Muscle of arm (tissue), 12 donors: ENCODE results near the gene SPEF2. TPM values are rescaled to one million over a fixed set of nuclear protein-coding genes. Genes with fewer than 3 reads are reported as not detected.

ENCODE experiments used
- DNase-seq: peaks from one replicate; pipeline ENCODE4 v3.0.0-alpha.2; 2013
- polyA plus RNA-seq, 12 donors: library from polyadenylated mRNA; unstranded; fragments of 120-200 nt; gene quantifications; one replicate each; pipeline ENCODE4 v1.2.1, GENCODE V29; 2013; ENCODE audit not compliant: insufficient read length in 12 of 12

SPEF2 gene
- polyA plus RNA-seq, 12 donors, result 4.8 to 23.2 (median 11.1) TPM; not detected in 1

DNA sequence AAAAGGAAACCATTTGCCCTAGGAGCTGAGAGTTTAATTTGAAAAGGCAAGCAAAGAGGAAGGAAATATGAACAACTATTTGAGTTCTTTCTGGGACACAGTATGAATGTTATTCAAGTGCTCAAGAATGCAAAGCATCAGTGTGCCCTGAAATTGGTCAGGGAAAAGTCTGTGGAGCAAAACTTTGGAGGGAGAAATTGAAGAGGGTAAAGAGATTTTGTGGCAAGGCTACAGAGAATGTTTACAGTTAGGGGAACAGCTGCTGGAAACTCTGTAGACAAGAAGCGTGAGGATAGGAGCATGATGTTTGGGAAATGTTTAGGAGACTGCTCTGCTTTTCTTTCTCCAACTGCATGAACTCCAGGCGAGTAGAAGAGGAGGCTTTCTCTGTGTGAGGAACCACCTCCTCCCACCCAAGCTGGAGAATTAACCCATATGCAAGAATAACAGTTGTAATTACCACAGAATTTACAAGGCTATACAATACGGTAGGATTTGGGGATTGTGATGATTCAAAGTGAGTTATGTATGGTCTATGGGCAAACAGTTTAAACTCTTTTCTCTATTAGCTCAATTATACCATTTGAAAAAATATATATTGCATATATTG lies 163.6 kb downstream of the SPEF2 start:
- no peak for DNase-seq

DNA sequence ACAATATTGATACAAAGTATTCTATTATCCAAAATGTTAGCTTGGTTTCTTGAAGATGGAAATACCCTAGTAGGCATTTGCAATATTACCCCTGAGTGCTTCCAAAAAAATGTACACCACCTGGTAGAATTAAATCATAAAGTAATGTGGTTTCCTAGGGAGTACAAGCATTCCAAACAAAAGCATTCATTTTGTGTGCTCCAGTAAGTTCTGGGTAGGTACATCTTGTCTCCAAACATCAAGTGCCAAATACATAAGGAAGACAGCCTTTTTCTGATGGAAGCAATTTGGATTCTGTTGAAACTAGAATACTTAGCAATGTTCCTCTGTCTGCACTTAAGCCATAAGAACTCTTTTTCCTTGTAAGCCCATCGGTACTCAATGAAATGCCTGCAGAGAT lies 165.9 kb downstream of the SPEF2 start:
- DNase-seq, result no peak

DNA sequence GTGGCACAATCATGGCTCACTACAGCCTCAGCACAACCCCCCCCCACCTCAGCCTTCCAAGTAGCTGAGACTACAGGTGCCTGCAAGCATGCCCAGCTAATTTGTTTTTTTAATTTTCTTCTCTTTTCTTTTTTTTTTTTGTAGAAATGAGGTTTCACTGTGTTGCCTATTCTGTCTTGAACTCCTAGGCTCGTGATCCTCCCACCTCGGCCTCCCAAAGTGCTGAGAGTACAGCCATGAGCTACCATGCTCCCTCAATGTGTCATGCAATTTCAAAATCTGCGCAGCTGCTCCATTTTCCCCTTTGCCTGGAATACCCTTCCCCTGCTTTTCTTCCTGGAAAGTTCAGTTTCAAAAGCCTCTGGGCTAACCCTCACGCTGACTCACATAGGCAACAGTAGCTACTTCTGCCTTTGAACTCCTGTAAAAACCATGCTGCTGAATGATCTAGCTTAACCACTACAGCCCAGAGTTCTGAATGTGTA lies 168.0 kb downstream of the SPEF2 start:
- DNase-seq, result no peak

DNA sequence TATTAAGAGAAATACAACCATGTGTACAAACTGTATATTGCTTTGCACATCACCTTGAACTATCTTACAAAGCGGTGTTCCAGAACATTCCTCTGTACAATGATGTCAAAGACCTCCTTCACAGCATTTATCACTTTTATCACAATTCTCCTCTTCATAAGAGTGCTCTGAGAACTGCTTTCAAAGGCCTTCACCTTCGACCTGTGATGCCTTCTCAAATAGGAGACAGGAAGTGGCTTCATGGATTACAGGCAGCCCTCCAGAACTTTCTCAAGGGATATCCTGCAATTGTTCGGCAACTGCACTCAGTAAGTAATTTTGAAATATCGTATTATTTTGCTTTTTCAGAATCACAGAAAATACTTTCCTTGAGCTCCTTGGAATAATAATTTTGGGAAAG lies 171.1 kb downstream of the SPEF2 start:
- no peak for DNase-seq

DNA sequence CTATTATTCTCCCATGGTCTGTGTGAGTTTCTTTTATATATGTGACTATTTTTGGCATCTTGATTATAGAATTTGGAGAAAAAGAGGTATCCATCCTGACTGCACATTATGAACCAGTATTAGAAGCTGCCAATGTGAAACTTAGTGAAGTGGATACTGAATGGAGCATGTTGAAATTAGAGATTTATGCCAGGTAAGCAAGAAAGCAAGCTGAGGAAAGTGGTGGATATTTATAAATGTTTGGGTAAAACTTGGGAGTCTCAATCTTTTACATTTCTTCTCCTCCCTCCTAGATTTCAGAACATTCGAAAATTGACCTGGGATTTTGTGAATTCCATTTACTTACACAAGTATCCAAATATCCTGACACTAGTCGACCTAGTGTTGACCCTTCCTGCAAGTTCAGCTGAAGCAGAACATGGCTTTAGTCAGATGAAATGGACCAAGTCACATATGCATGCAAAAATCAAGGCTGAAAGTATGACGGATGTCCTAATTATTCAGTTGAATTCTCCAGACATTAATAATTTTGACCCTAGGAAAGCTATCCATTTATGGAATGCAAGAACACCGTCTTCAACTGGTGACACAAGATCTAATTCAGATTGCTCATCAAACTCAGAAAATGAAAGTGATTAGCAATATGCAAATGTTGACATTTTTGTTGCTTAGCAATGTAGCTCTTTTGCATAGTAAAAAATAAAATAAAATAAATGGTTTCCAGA lies 172.2 kb downstream of the SPEF2 start:
- no peak for DNase-seq

DNA sequence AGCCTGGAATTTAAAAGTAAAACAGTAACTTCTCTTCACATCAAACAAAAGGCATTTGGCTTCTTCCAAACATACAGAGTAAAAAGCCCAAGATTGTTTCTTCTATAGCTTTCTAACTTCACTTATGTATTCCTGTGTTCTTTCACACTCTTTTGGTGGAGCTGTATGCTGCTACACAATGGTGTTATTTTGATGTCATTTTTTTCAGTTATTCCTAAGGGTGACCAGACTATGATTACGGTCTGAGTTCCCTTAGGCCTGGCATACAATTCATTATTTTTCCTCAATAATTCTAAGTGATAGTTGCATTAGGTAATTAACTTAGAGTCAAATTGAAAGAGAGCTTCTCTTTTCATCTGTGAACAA lies 172.8 kb downstream of the SPEF2 start:
- no peak for DNase-seq

DNA sequence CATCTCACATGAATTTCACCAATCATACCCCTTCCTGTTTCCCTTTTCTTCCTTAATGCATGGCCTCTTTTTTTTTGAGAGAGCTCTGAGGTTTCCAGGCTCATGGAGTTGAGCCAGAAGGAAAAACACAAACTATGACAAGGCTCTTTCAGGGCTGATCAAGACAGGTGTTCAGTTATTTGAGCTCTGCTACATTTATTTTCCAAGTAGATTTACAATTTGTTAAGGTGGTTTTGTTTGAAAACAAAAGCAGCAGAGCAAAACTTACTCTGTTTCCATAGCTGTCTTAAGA lies 176.6 kb downstream of the SPEF2 start:
- DNase-seq, result no peak

DNA sequence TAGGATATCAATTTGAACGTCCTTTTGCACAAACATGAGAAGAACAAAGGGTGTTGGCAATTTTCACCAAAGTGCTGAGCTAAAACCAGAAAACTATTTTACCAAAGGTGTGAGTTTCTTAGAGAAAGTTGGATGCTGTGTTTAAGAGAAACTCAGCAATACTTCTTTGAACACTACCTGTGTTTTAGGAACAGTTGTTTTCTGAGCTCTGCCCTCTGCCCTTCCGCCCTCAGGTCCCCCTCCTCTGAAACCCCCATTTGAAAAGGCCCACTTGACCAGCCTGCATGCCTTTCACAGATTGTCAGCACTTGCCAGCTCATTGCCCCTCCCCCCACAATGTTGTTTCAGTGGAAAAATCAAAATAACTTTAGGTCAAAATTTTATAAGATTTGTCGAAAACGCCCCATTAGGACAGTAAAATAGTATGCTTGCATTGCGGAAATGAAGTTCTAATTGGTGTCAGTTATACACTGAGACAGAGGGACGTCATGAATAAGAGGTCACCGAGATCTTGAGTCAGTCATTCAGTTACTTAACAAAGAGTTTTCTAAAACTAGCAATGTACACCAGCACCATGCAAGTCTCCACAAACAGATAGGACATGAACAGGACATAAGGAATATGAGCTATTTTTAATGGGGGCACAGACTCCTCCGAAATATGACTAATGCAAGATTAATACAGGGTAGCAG lies 177.2 kb downstream of the SPEF2 start:
- no peak for DNase-seq

DNA sequence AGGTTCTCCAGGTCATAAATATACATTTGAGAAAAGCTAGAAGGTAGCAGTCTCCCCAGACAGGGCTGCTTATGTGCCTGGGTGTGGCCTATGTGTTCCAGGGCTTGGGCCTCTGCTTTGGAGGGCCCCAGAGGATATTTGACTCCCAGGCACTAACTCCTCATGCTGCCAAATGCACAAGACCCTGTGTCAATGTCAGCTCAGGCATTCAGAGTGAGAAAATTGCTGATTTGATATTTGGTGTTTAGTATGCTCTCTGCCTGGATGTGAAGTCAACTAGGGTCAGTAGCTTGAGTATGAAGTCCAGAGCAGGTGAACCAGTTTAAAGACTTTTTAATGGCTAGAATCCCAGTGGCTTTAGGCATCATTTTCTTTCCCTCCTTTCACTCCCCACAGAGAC lies 181.5 kb downstream of the SPEF2 start:
- DNase-seq, result no peak

DNA sequence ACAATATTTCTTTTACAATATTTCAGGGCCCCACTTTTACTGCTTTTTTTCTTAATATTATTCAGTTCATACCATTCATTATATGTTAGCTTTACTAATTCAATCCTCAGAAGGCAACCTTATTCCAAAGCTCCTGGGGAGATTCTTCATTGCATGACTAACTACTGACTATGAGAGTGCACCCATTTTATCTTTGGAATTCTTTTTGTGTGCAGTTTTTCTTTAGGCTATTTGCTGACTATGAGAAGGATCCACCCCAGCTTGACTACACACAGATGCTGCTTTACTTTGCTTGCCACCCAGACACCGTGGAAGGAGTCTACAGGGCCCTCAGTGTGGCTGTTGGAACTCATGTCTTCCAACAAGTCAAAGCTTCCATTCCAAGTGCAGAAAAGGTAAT lies 182.1 kb downstream of the SPEF2 start:
- no peak for DNase-seq

DNA sequence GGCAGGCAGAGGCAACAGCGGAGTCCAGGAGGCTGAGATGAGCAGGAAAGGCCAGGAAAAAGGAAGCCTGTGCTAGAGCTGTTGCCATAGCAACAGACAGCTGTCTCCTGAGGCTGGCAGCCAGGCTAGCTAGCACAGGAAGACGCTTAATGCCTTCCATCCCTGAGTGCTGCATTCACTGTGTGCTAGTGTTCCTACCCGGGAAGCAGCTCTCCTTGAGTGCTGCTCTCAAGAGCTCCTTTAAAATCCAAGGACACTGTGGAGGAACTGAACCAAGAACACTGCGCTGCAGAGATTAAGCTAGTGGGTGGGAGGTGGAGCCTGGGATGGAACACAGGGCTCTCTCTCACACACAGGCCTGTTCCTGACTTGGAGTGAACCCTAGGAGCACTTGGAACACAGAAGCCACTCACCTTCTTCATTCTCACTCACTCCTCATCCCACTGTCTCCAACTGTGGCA lies 185.6 kb downstream of the SPEF2 start:
- DNase-seq, result peak; percentile 81

DNA sequence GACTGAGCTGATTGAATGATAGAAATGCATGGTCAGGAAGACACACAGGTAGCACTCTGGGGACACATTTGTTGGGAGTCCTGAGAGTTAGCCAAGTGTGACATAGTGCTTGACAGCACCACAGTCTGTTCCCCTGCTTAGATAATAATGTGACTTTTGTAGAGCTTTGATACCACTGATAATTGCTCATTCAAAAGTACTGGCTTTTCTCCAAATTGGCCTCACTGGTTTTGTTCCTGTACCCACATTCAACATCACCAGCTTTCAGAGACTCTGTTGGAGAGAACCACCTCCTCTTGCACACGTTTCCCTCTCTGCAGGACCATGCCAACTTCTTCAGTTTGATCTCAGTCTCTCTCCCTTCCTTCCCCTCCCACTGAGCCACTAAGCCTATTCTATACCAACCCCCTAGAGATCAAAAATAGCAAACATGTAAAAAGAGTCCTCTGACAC lies 186.6 kb downstream of the SPEF2 start:
- DNase-seq, result no peak

DNA sequence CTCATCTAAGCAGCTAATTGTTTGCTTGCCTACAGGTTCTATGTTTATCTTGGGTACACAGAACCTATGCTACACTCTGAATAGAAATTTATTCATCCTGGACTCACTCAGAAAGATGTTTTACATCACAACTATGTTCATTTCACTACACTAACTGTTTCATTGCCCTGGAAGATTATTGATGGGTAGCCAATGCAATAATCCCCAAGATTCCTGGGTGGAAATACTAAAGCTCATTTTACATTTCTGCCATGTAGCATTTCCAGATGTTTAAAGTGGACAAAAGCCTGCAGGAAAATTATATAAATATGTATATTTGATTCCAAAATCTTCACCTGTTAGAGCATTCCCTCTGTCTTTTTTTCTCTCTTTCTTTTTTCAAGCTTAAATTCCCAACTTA lies 187.2 kb downstream of the SPEF2 start:
- no peak for DNase-seq

DNA sequence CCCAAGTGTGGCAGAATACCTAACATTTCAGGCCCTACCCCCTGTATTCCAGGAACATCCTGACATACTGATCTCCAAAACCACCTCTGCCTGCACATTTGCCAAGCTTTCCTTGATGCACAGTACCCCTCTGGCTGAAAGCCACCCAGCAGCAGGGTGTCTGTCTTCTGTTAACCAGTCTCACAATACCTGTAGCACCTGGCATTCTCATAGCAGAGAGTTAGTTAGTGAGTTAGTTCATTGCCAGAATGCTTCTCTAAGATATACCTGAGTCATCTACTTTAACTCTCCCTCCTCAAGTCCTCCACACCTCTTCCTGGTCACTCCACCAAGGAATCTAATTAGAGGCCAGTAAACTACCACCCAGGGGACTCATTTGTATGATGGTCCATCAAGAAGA lies 192.9 kb downstream of the SPEF2 start:
- DNase-seq, result no peak

DNA sequence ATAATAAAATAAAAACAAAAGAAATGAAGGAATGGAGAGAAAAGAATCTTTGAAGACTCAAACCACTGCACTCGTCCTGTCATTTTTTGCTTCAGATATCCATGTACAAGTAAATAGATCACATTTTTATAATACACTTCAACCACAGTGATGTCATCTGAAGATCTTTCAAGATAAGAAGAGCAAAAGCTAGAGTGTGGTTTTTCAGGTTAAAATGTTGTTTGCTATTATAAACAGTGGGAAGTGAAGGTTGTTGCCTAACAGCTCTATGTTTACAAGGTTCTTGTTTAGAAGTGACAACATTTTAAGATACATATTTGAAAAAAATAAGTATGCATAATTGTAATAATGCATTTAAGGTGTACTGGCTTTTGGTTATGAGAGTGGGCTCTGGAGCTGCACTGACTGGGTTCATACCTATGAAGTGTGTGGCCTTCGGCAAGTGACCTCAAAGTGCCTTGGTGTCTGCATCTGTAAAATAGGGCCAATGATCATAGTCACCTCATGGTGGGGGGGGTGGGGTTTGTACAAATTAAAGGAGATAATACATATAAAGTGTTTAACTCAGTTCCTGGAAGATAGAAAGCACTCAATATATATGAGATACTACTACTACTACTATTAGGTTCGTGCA lies 193.6 kb downstream of the SPEF2 start:
- no peak for DNase-seq

DNA sequence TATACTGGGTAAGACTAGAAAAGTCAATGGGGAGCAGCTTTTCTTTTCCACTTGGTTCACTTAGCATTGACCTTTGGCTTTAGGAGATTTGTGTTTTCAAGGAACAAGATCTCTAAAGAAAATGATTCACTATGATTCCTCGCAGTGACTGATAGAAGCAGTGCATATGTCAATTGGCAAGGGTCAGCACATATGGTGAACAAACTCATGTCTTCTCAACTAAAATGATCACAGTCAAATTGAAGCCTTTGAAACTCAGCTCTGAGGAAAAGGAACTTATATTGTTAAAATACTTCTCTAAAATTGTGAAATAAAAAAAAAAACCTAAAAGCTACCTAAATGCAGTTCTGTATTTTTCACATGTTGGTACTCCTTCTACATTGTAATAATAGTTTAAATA lies 195.9 kb downstream of the SPEF2 start:
- DNase-seq, result no peak

DNA sequence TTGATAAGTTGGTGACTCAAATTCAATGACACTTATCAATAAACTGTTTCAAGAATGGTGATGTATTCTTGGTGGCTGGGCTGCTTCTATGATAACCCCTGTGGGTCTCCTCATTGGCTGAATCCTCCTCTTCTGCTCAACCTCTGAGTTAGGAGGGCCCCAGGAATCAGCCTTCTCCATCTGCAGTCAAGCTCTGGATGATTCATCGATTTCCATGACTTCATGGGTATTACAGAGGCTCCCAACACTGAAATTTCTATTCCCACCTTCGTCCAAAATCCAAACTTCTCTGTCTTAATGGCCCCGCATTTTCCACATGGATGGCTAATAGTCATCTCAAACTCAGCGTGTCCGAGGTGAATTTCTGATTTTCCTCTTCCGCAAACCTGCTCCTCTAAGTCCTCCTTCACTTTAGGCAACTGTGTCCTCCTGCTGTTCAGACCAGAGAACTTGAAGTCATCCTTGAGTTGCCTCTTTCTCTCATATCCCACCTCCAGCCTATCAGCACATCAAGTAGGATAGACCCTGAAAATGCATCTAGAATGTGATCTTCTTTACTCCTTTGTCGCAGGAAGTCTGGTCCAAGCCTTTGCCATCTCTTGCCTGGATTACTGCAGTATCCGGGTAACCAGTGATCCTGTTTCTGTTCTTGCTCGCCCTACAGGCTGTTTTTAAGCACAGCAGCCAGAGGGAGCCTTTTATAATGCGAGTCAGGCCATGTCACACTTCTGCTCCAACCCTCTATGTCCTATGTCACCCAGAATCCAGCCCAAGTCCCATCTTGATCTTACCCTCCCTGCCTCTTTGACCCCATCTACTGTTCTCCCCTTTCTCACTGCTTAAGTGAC lies 197.7 kb downstream of the SPEF2 start:
- DNase-seq, result no peak

DNA sequence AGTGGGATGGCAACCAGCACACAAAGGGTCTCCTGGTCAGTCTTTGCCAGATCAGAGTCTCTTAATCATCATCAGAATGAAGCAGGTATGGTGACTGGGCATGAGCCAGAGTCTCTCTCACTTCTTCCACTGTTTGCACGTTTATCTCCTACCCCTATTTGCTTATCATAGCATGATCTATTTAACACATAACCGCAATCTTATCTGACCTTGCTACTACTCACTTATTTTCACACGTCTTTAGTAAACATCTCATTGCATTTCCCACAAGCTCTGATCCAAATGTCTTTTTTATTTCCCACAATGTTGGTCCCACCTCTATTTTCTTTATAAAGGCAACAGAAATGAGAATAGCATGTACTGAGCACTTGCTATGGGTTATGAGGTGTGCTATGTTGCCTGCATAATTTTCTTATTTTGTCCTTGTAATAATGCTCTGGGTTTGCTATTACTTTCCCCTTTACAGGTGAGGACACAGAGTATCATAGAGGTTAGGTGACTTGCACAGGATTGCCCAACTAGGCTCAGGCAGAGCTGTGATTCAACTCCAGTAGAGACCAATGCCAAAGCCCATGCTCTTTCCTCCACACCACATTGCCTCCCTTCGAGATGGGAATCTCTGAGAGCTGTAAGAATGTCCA lies 199.3 kb downstream of the SPEF2 start:
- DNase-seq, result no peak

DNA sequence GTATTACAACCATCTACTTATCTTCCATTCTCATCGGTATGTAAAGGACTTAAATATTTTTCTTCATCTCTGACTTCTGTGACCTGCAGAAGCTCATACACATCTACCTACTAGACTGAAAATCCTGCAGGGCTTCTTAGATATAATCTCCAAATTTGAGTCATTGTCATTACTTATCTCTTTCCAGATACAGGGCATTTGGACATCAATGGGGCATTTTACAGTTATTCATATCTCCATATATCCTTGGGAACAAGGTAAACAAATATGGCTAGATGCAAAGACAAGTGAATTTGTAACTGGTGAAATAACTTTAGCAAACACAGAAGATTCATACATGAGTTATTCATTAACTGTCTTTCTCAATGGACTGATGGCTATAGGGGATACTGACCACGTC lies 201.4 kb downstream of the SPEF2 start:
- DNase-seq, result no peak

DNA sequence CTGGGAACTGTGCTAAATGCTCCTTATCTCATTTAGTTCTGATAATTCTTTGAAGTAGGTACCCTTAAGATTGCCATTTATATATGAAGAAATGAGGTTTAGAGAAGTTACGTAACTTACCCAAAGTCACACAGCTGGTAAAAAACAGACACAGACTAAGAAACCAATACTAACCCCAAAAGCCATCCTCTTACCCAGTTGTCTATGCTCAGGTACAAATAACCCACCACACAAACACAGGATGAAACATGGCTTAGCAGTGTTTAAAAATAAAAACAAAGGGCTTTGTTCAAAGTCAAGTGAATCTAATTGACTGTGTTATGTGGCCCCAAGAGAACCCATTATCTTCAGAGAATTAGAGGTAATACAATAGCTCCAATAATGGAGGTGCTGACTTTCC lies 202.0 kb downstream of the SPEF2 start:
- DNase-seq, result no peak

DNA sequence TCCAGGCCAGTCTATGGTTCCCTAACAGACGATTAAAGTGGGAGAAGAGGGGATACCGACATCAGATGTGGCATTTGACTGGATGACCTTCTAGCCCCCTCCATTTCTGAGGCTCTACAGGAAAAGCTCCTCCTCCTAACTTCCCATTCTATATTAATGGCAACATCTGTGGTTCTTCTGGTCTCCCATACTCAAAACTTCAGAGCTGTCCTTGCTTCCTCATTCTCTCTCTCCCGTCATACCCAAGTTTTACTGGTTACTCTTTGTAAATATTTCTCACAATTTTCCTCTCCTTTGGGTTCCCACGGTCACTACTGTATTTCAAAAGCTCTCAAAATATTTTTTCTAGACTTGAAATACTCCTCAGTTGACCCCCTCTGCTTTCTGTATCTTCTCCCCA lies 203.1 kb downstream of the SPEF2 start:
- no peak for DNase-seq
